ENCODE results near the gene EPN1.

DNA sequence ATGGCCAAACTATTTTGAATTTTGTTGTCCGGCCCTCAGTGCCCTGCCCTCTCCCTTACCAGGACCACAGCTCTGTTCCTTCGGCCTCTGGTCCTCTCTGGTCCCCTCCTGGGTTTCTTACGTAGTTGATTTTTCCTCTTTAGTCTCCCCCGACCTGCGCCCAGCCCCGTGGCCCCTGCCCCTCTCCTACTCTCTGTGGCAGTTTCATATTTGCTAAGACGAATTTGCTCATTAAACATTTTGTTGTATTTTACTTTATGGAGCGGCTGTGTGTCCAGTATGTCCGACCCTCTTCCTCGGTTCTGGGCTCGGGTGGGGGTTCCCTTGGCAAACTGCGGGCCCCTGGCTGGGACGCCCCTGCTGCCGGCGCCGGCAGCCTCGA is 576 bp upstream of the EPN1 start:
- TF ChIP-seq, protein P1, sequence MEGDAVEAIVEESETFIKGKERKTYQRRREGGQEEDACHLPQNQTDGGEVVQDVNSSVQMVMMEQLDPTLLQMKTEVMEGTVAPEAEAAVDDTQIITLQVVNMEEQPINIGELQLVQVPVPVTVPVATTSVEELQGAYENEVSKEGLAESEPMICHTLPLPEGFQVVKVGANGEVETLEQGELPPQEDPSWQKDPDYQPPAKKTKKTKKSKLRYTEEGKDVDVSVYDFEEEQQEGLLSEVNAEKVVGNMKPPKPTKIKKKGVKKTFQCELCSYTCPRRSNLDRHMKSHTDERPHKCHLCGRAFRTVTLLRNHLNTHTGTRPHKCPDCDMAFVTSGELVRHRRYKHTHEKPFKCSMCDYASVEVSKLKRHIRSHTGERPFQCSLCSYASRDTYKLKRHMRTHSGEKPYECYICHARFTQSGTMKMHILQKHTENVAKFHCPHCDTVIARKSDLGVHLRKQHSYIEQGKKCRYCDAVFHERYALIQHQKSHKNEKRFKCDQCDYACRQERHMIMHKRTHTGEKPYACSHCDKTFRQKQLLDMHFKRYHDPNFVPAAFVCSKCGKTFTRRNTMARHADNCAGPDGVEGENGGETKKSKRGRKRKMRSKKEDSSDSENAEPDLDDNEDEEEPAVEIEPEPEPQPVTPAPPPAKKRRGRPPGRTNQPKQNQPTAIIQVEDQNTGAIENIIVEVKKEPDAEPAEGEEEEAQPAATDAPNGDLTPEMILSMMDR (conservative IDR thresholded peaks at IDR 0.05 in 1 of 2, IDR thresholded peaks at IDR 0.05 in 1 of 2; ENCODE audit: low read depth in 1 of 2, low read length in 2 of 2) = no peak
- no peak for TF ChIP-seq EZH2 (IDR thresholded peaks at IDR 0.05; ENCODE audit: low read length, missing control alignments)

All from fibroblast of lung (primary cell).